Measurements from ENCODE around the gene CDC5L.

Gene CDC5L

DNA sequence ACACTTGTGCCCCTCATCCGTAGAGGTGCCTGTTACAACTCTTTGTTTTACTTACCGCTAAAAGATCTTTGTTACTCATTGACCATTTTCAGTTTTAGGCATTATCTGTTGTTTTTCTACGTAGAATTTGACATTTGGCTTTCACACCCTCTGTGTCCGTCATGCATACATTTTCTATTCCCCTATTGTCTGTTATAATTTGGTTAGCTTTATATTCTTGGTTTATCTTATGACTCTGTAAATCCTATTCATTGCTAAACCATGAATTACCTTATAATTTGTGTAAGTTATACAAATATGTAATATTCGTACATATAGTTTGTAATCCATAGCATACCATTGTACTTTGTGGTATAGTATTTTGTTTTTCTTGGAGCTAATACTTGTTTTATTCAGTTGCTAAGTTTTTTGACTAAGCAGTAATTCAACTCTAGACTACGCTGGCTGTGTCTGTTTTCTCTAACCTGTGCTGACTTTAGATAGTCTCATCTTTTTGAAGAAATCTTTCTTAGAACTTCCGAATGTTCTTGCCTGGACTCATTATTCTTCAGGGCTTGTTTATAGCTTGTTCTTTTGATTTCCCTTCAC, 21.8 kb downstream of the CDC5L start:
- DNase-seq (ENCODE audit: low read depth) = no peak
- H3K4me3 ChIP-seq (ENCODE audit: low read depth, low read length) = no peak overlapping the region
- TF ChIP-seq, protein P1, sequence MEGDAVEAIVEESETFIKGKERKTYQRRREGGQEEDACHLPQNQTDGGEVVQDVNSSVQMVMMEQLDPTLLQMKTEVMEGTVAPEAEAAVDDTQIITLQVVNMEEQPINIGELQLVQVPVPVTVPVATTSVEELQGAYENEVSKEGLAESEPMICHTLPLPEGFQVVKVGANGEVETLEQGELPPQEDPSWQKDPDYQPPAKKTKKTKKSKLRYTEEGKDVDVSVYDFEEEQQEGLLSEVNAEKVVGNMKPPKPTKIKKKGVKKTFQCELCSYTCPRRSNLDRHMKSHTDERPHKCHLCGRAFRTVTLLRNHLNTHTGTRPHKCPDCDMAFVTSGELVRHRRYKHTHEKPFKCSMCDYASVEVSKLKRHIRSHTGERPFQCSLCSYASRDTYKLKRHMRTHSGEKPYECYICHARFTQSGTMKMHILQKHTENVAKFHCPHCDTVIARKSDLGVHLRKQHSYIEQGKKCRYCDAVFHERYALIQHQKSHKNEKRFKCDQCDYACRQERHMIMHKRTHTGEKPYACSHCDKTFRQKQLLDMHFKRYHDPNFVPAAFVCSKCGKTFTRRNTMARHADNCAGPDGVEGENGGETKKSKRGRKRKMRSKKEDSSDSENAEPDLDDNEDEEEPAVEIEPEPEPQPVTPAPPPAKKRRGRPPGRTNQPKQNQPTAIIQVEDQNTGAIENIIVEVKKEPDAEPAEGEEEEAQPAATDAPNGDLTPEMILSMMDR (IDR thresholded peaks at IDR 0.05; ENCODE audit: low read depth, low read length) = no peak
- TF ChIP-seq, protein P2, sequence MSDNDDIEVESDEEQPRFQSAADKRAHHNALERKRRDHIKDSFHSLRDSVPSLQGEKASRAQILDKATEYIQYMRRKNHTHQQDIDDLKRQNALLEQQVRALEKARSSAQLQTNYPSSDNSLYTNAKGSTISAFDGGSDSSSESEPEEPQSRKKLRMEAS (IDR thresholded peaks at IDR 0.05; ENCODE audit: low read depth, low read length) = no peak
- TF ChIP-seq MYC (IDR thresholded peaks at IDR 0.05; ENCODE audit: low read depth, low read length) (no peak), POLR2A (IDR thresholded peaks at IDR 0.05; ENCODE audit: extremely low read depth, insufficient read length) (no peak)

DNA sequence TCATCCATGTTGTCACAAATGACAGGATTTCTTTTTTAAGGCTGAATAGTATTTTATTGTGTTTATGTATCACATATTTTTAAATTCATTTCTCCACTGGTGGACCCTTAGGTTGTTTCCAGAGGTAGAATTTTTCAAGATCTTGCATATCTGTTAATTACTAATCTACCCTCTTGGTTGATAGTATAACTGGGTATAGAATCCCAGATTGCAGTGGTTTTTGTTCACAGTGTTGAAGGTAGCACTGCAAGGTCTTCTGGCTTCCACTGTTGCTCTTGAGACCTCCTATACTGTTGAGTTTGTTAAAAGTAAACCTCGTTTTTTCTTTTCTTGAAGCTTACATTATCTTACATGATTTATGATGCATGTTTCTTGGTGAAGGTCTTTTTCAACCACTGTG, 22.9 kb downstream of the CDC5L start:
- no peak overlapping the region for H3K4me3 ChIP-seq (ENCODE audit: low read depth, low read length)
- TF ChIP-seq, protein P1 (IDR thresholded peaks at IDR 0.05; ENCODE audit: low read depth, low read length) = no peak
- TF ChIP-seq MYC (IDR thresholded peaks at IDR 0.05; ENCODE audit: low read depth, low read length) (no peak), POLR2A (IDR thresholded peaks at IDR 0.05; ENCODE audit: extremely low read depth, insufficient read length) (no peak)
- TF ChIP-seq, protein P2 (IDR thresholded peaks at IDR 0.05; ENCODE audit: low read depth, low read length) = no peak
- DNase-seq (ENCODE audit: low read depth) = no peak

DNA sequence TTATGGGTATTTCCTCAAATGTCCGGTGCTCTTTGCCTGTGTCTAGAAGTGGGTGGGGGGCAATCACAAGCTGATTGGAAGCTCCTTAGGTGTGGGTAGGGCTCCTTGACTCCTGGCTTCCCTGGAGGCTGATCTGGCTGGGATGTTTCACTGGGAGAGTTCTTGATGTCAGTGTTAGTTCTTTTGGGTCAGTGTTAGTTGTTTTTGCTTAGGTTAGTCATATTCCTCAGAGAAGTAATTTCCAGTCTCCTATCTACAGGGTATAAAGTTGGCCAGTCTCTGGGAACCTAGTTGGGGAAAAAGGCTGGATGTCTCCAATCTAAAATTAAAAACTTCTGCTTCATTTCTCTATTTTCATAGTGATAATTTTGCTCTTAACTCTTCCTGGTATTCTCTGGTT, 23.6 kb downstream of the CDC5L start:
- TF ChIP-seq MYC (IDR thresholded peaks at IDR 0.05; ENCODE audit: low read depth, low read length) = no peak
- no peak for TF ChIP-seq POLR2A (IDR thresholded peaks at IDR 0.05; ENCODE audit: extremely low read depth, insufficient read length)
- TF ChIP-seq, protein P2 (IDR thresholded peaks at IDR 0.05; ENCODE audit: low read depth, low read length) = no peak
- TF ChIP-seq, protein P1 (IDR thresholded peaks at IDR 0.05; ENCODE audit: low read depth, low read length) = no peak
- no peak overlapping the region for H3K4me3 ChIP-seq (ENCODE audit: low read depth, low read length)
- DNase-seq (ENCODE audit: low read depth) = no peak

DNA sequence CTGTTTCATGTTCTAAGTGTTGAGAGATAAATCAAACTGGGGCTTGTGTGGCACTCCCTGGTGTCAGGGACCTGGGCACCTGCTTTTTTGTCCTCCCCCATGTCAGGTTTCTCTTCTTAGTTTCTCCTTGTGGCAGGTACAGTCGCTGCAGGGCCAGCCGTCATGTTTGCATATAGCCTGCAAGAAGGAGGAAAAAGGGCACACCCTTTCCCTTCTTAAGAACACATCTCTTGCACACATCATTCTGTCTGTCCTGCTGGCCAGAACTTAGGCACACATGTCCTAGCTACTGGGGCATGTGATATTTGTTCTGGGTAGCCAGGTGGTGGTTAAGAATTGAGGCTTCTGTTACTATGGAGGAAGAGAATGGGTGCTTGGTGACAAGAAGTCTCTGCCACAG, 27.9 kb downstream of the CDC5L start:
- DNase-seq (ENCODE audit: low read depth) = no peak
- TF ChIP-seq, protein P1 (IDR thresholded peaks at IDR 0.05; ENCODE audit: low read depth, low read length) = no peak
- TF ChIP-seq, protein P2 (IDR thresholded peaks at IDR 0.05; ENCODE audit: low read depth, low read length) = no peak
- TF ChIP-seq MYC (IDR thresholded peaks at IDR 0.05; ENCODE audit: low read depth, low read length) (no peak), POLR2A (IDR thresholded peaks at IDR 0.05; ENCODE audit: extremely low read depth, insufficient read length) (no peak)
- H3K4me3 ChIP-seq (ENCODE audit: low read depth, low read length) = no peak overlapping the region

DNA sequence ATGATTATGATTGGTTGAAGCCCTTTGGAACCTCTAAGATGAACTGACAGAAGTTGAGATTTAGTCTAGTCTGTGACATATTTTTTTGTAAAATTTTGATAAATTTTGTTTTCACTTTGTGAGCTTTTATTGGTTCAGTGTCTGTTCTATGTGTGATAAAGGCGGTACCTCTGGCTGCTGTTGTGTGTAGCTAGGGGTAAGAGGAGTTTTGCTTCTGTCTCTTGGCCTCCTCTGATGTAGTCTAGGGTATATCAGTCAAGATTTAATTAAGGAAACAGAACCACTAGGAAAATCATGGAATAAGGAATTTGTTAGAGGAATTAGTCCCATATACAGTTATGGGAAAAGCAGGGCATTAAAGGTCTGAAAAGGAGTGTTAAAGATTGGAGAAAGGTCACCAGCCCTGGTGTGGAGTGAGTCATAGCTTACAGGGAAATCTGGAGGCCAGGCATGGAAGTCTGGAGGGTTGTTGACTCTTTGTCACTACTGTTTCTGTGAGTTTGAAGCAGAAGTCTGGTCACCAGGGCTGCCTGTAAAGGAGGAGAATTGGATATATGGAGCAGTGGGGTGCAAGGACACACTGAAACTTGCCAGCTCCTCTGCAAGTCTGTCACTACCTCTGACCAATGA, 28.5 kb downstream of the CDC5L start:
- no peak overlapping the region for H3K4me3 ChIP-seq (ENCODE audit: low read depth, low read length)
- DNase-seq (ENCODE audit: low read depth) = no peak
- TF ChIP-seq MYC (IDR thresholded peaks at IDR 0.05; ENCODE audit: low read depth, low read length) = no peak
- TF ChIP-seq POLR2A (IDR thresholded peaks at IDR 0.05; ENCODE audit: extremely low read depth, insufficient read length) = no peak
- TF ChIP-seq, protein P2 (IDR thresholded peaks at IDR 0.05; ENCODE audit: low read depth, low read length) = no peak
- TF ChIP-seq, protein P1 (IDR thresholded peaks at IDR 0.05; ENCODE audit: low read depth, low read length) = no peak
